ENCODE measurements around the gene PRELID3B. TPM values are rescaled to one million over a fixed set of nuclear protein-coding genes. Genes with fewer than 3 reads are reported as not detected.

PRELID3B gene
- total and polyA plus RNA-seq, 2 of the 13 experiments (the other 11 are each of a cell fraction or from before 2014, with no cell fraction given) = 23.3 to 42.6 TPM

DNA sequence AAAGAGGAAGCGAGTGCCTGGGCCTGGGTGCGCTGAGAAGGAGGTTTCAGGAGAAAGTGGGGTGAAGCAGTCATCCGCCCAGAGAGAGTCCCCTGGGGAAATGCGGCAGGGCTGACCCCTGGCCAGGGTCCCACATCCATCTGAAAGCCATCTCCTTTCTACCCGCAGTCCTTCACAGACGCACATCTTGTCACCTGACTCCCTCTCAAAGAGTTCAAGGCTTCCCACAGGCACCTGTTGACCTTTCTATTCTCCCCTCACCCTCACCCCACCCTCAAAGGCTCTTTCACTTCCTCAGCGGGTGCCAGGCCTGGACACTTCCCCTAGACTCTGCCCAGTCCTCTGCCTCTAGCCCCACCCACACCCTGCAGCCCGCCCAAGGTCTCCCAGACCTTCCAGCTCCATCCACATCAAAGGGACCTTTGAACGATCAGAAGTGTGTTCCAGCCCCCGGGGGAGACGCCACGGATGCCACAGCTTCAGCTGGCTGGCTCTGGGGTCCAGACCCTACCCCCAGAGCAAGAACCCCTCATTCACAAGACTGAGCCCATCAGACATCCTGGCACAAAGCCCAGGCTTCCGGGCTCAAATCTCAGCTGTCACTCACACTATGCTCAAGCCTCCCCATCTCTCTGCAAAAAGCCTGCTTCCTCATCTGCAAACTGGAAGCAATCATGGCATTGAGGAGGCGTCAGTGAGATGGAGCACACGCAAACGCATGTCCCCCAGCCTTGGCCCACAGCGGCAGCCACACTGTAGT lies 37.6 kb downstream of the PRELID3B start (continued):
- peak; percentile 57; the same call in 1 of the 2 replicates for TF ChIP-seq HOMEZ (CRISPR knock-in tag; IDR thresholded peaks at IDR 0.05; ENCODE audit: low read depth)
- TF ChIP-seq ZNF879 (CRISPR knock-in tag; IDR thresholded peaks at IDR 0.05) = no peak
- no peak for TF ChIP-seq SETDB1 (CRISPR knock-in tag; IDR thresholded peaks at IDR 0.05; ENCODE audit: borderline replicate concordance)
- TF ChIP-seq ZKSCAN8 (CRISPR knock-in tag; IDR thresholded peaks at IDR 0.05; ENCODE audit: borderline replicate concordance) = no peak
- TF ChIP-seq, protein P1, sequence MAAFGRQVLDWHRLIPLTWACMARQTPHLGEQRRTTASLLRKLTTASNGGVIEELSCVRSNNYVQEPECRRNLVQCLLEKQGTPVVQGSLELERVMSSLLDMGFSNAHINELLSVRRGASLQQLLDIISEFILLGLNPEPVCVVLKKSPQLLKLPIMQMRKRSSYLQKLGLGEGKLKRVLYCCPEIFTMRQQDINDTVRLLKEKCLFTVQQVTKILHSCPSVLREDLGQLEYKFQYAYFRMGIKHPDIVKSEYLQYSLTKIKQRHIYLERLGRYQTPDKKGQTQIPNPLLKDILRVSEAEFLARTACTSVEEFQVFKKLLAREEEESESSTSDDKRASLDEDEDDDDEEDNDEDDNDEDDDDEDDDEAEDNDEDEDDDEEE (CRISPR knock-in tag; IDR thresholded peaks at IDR 0.05) = no peak
- TF ChIP-seq XBP1 (CRISPR knock-in tag; IDR thresholded peaks at IDR 0.05) = no peak
- no peak for TF ChIP-seq ZSCAN12 (CRISPR knock-in tag; IDR thresholded peaks at IDR 0.05)
- TF ChIP-seq, protein P2, sequence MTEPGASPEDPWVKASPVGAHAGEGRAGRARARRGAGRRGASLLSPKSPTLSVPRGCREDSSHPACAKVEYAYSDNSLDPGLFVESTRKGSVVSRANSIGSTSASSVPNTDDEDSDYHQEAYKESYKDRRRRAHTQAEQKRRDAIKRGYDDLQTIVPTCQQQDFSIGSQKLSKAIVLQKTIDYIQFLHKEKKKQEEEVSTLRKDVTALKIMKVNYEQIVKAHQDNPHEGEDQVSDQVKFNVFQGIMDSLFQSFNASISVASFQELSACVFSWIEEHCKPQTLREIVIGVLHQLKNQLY (CRISPR knock-in tag; IDR thresholded peaks at IDR 0.05) = no peak
- TF ChIP-seq ZNF644 (CRISPR knock-in tag; IDR thresholded peaks at IDR 0.05; ENCODE audit: low read depth) = no peak
- no peak for TF ChIP-seq E2F2 (CRISPR knock-in tag; IDR thresholded peaks at IDR 0.05; ENCODE audit: borderline replicate concordance)
- TF ChIP-seq, protein P3, sequence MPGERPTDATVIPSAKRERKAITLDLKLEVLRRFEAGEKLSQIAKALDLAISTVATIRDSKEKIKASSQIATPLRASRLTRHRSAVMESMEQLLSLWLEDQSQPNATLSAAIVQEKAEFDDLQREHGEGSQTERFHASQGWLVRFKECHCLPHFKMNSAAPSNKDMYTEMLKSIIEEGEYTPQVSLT (CRISPR knock-in tag; IDR thresholded peaks at IDR 0.05; ENCODE audit: borderline replicate concordance, low read depth) = no peak
- no peak for TF ChIP-seq SIN3B (IDR thresholded peaks at IDR 0.05; ENCODE audit: low read length)
- TF ChIP-seq ASH2L (IDR thresholded peaks at IDR 0.05; ENCODE audit: insufficient read length, low read depth, low read length) = no peak
- peak; percentile 78 for TF ChIP-seq ZNF609 (CRISPR knock-in tag; IDR thresholded peaks at IDR 0.05; ENCODE audit: borderline replicate concordance)
- TF ChIP-seq MATR3 (CRISPR knock-in tag; IDR thresholded peaks at IDR 0.05) = no peak
- TF ChIP-seq NR2F6 (IDR thresholded peaks at IDR 0.05) = peak; percentile 86
- peak; percentile 87 for TF ChIP-seq NR2F6 (CRISPR knock-in tag; IDR thresholded peaks at IDR 0.05)
- no peak for TF ChIP-seq ARHGAP35 (CRISPR knock-in tag; IDR thresholded peaks at IDR 0.05; ENCODE audit: borderline replicate concordance)
- no peak for TF ChIP-seq SP140L (CRISPR knock-in tag; IDR thresholded peaks at IDR 0.05; ENCODE audit: borderline replicate concordance)
- TF ChIP-seq SIN3A (IDR thresholded peaks at IDR 0.05; ENCODE audit: borderline replicate concordance, low read depth, low read length) = no peak

Measured in HepG2 (cell line).